Measurements from ENCODE around the gene TNPO3.
"Not testable (repeated sequence)": the region's sequence is repeated elsewhere in the genome, so short reads cannot be mapped to it uniquely, and the experiment has no call there.

The TNPO3 gene

GRCh38 chr7:129067943-129068548, 13.1 kb upstream of the TNPO3 start:
- DNase-seq, result no peak

GRCh38 chr7:129067132-129067561, 12.2 kb upstream of the TNPO3 start:
- DNase-seq, result not testable (repeated sequence)

GRCh38 chr7:129066290-129067131, 11.6 kb upstream of the TNPO3 start:
- peak; percentile 85 for DNase-seq

- no peak for DNase-seq
These were observed 1.1 kb upstream of the TNPO3 start for GRCh38 chr7:129055861-129056464.

GRCh38 chr7:129055294-129055816, 444 bp upstream of the TNPO3 start:
- no peak for DNase-seq

- DNase-seq, result no peak
These were observed 923 bp downstream of the TNPO3 start for GRCh38 chr7:129053938-129054437.

GRCh38 chr7:129052441-129052840, 2.5 kb downstream of the TNPO3 start:
- DNase-seq, result no peak

- DNase-seq, result not testable (repeated sequence)
These were observed 3.5 kb downstream of the TNPO3 start for GRCh38 chr7:129051459-129051858.

GRCh38 chr7:129047761-129048160, 7.2 kb downstream of the TNPO3 start:
- no peak for DNase-seq

GRCh38 chr7:129045682-129046081, 9.2 kb downstream of the TNPO3 start:
- no peak for DNase-seq

- no peak for DNase-seq
These were observed 11.9 kb downstream of the TNPO3 start for GRCh38 chr7:129043012-129043411.

- no peak for DNase-seq
These were observed 13.5 kb downstream of the TNPO3 start for GRCh38 chr7:129041142-129042085.

- DNase-seq, result not testable (repeated sequence)
These were observed 16.4 kb downstream of the TNPO3 start for GRCh38 chr7:129038468-129038867.

GRCh38 chr7:129037585-129037984, 17.3 kb downstream of the TNPO3 start:
- DNase-seq, result no peak

GRCh38 chr7:129032017-129032416, 22.9 kb downstream of the TNPO3 start:
- DNase-seq, result no peak

GRCh38 chr7:129030440-129030839, 24.5 kb downstream of the TNPO3 start:
- DNase-seq, result no peak

GRCh38 chr7:129024125-129024524, 30.8 kb downstream of the TNPO3 start:
- no peak for DNase-seq

- DNase-seq, result no peak
These were observed 33.3 kb downstream of the TNPO3 start for GRCh38 chr7:129021656-129022055.

GRCh38 chr7:129017933-129018538, 36.9 kb downstream of the TNPO3 start:
- no peak for DNase-seq

- DNase-seq, result no peak
These were observed 37.6 kb downstream of the TNPO3 start for GRCh38 chr7:129017264-129017663.

- no peak for DNase-seq
These were observed 40.3 kb downstream of the TNPO3 start for GRCh38 chr7:129014501-129015101.
